ENCODE data around the gene NCKAP5.

GRCh38 chr2:133422931-133423351 is 145.3 kb downstream of the NCKAP5 start:
- no peak for TF ChIP-seq EP300 (IDR thresholded peaks at IDR 0.05)
- no peak for TF ChIP-seq CTCF (IDR thresholded peaks at IDR 0.05)
- TF ChIP-seq POLR2A (IDR thresholded peaks at IDR 0.05) = no peak

Measured in ovary (tissue), 3 donors.